K562 (cell line): ENCODE data around the gene POLR2A. TPM values are rescaled to one million over a fixed set of nuclear protein-coding genes. Genes with fewer than 3 reads are reported as not detected.

Source experiments
- ATF6 ChIP-seq: sonication (generic); formaldehyde crosslinking; IDR thresholded peaks from 2 replicates; pipeline ENCODE4 v1.4.0; 2020; ENCODE audit warnings: mild to moderate bottlenecking, missing genetic modification reagents
- ATF7 ChIP-seq: fragments of 450-650 bp; IDR thresholded peaks from 2 replicates; pipeline ENCODE4 v1.7.1; 2014; ENCODE audit warnings: mild to moderate bottlenecking, moderate library complexity
- BACH1 ChIP-seq: fragments of 200-800 bp; sonication (Bioruptor generic); IDR thresholded peaks from 2 replicates; pipeline ENCODE4 v1.6.1; 2016; ENCODE audit warnings: missing genetic modification characterization, missing compliant biosample characterization
- BCOR ChIP-seq: fragments of 450-650 bp; IDR thresholded peaks from 2 replicates; pipeline ENCODE4 v1.6.1; 2016
- CTCF ChIP-seq, 3 experiments: IDR thresholded peaks in 2 of 3; conservative IDR thresholded peaks in 1 of 3; 2 replicates each; pipeline ENCODE4 v1.5.1; 2011 to 2012; ENCODE audit warnings: low read length in 3 of 3, mild to moderate bottlenecking in 3 of 3, control low read depth in 2 of 3, improper control_type of control experiment in 1 of 3, inconsistent platforms in 1 of 3, low read depth in 1 of 3, mixed read lengths in 1 of 3, moderate library complexity in 1 of 3; ENCODE audit not compliant: insufficient read depth in 2 of 3
- FOSL1 ChIP-seq: fragments of 200-800 bp; sonication (Bioruptor generic); conservative IDR thresholded peaks from 2 replicates; pipeline ENCODE4 v1.6.1; 2016; ENCODE audit warnings: missing genetic modification characterization, missing compliant biosample characterization
- GTF2A2 ChIP-seq: IDR thresholded peaks from 2 replicates; pipeline ENCODE4 v1.6.1; 2016; ENCODE audit warnings: mild to moderate bottlenecking, missing genetic modification characterization, missing compliant biosample characterization
- IRF1 ChIP-seq: sonication (generic); formaldehyde crosslinking; IDR thresholded peaks from 2 replicates; pipeline ENCODE4 v1.8.0; 2022; ENCODE audit warnings: missing genetic modification reagents, mild to moderate bottlenecking, borderline replicate concordance
- MTA3 ChIP-seq: fragments of 450-650 bp; formaldehyde crosslinking; IDR thresholded peaks from 2 replicates; pipeline ENCODE4 v1.6.1; 2017; ENCODE audit warnings: mild to moderate bottlenecking, borderline replicate concordance
- PATZ1 ChIP-seq: fragments of 250-450 bp; sonication (Bioruptor Pico); IDR thresholded peaks from 2 replicates; pipeline ENCODE4 v1.5.0; 2020; ENCODE audit warnings: mild to moderate bottlenecking, borderline replicate concordance
- PKNOX1 ChIP-seq: fragments of 450-650 bp; IDR thresholded peaks from 2 replicates; pipeline ENCODE4 v1.6.1; 2016
- POLR2AphosphoS5 ChIP-seq: IDR thresholded peaks from 2 replicates; pipeline ENCODE4 v1.6.1; 2011; ENCODE audit warnings: mild to moderate bottlenecking, low read depth, low read length, moderate library complexity; ENCODE audit not compliant: control insufficient read depth, insufficient read depth
- PRPF4 ChIP-seq: fragments of 200-400 bp; formaldehyde crosslinking; IDR thresholded peaks from one replicate; pipeline ENCODE4 v1.6.1; 2017; ENCODE audit warnings: low read length, low read depth, mild to moderate bottlenecking; ENCODE audit not compliant: insufficient read depth, poor library complexity, severe bottlenecking
- PTRF ChIP-seq: fragments of 450-650 bp; IDR thresholded peaks from 2 replicates; pipeline ENCODE4 v1.6.1; 2016; ENCODE audit warnings: mild to moderate bottlenecking, missing genetic modification characterization, missing compliant biosample characterization
- RB1 ChIP-seq: fragments of 450-650 bp; IDR thresholded peaks from 2 replicates; pipeline ENCODE4 v1.6.1; 2017; ENCODE audit warnings: low read depth, mild to moderate bottlenecking
- SMARCA4 ChIP-seq: fragments of 450-650 bp; IDR thresholded peaks from 2 replicates; pipeline ENCODE4 v1.6.1; 2016
- SOX6 ChIP-seq: fragments of 450-650 bp; IDR thresholded peaks from 2 replicates; pipeline ENCODE4 v1.6.1; 2014; ENCODE audit warnings: mild to moderate bottlenecking
- ZBTB7A ChIP-seq: IDR thresholded peaks from 2 replicates; pipeline ENCODE4 v1.6.1; 2011; ENCODE audit warnings: low read depth, mild to moderate bottlenecking, low read length, moderate library complexity, borderline replicate concordance; ENCODE audit not compliant: control insufficient read depth
- ZNF224 ChIP-seq: sonication (generic); formaldehyde crosslinking; IDR thresholded peaks from 2 replicates; pipeline ENCODE4 v1.8.0; 2022; ENCODE audit warnings: mild to moderate bottlenecking, missing genetic modification reagents
- ZNF583 ChIP-seq: fragments of 250-450 bp; sonication (Bioruptor Pico); IDR thresholded peaks from 2 replicates; pipeline ENCODE4 v1.4.0; 2020
- polyA plus RNA-seq, 8 experiments: library from polyadenylated mRNA; depleted of rRNA in 4 of 8; stranded (reverse) in 5 of 8; unstranded in 3 of 8; fragments of >200 nt; fragmentation: Nextera tagmentation in 2 of 8; fragmentation: Illumina TruSeq in 1 of 8; extraction: Ambion mirVana in 2 of 8; extraction: Trizol in 1 of 8; gene quantifications; 2 replicates each; pipeline versions ENCODE4 v1.2.1 to v1.2.3, GENCODE V29; 2011 to 2014; ENCODE audit warnings: inconsistent platforms in 1 of 8, missing spikeins in 1 of 8
- total RNA-seq, 7 experiments: library from RNA; depleted of rRNA in 6 of 7; stranded (reverse); fragments of >200 nt in 6 of 7; fragmentation: Illumina TruSeq in 2 of 7; extraction: Trizol in 2 of 7; gene quantifications; 2 replicates each; pipeline versions ENCODE4 v1.2.1 to v1.2.3, GENCODE V29; 2011 to 2021; ENCODE audit warnings: low replicate concordance in 1 of 7

The POLR2A gene
- total and polyA plus RNA-seq, 9 of the 15 experiments (the other 6 are each of a cell fraction or from before 2014, with no cell fraction given): 1.3 to 109 (median 12.4) TPM

GRCh38 chr17:7475764-7476422 is 8.3 kb upstream of the POLR2A start (continued):
- TF ChIP-seq PTRF (tag): no peak
- 0 out of 2 replicates have a peak, but pooled peaks have one; percentile 24 for TF ChIP-seq PKNOX1
- no peak for TF ChIP-seq CTCF (IDR thresholded peaks at IDR 0.05 in 2 of 3, conservative IDR thresholded peaks at IDR 0.05 in 1 of 3; ENCODE audit: insufficient read depth in 2 of 3, low read depth in 1 of 3, low read length in 3 of 3)
- TF ChIP-seq ZBTB7A: peak; percentile 55; the same call in 1 of the 2 replicates
- peak; percentile 57; the same call in 1 of the 2 replicates for TF ChIP-seq POLR2AphosphoS5
- TF ChIP-seq ZNF583 (CRISPR knock-in tag): no peak
- TF ChIP-seq SMARCA4: peak; percentile 73
- TF ChIP-seq ZNF224 (CRISPR knock-in tag): no peak
- TF ChIP-seq RB1: no peak
- TF ChIP-seq GTF2A2 (tag): no peak
- no peak for TF ChIP-seq PATZ1
- TF ChIP-seq BCOR: peak; percentile 65
- no peak for TF ChIP-seq IRF1 (CRISPR knock-in tag)
- no peak for TF ChIP-seq ATF6 (CRISPR knock-in tag)
- TF ChIP-seq SOX6: peak; percentile 8; the same call in 1 of the 2 replicates
- no peak; the same call in 1 of the 2 replicates for TF ChIP-seq ATF7
- 0 out of 2 replicates have a peak, but pooled peaks have one; percentile 26 for TF ChIP-seq MTA3
- no peak for TF ChIP-seq PRPF4
- peak; percentile 28 for TF ChIP-seq FOSL1 (tag)
- TF ChIP-seq BACH1 (tag): no peak
